SU-DHL-6 (cell line): ENCODE results near the gene LRIT1.

Experiments used
- CTCF ChIP-seq: fragments of 200-600 bp; sonication (generic); IDR thresholded peaks from one replicate; pipeline ENCODE4 v1.5.1; 2017; ENCODE audit warnings: antibody characterized with exemption, mild to moderate bottlenecking, low read length, moderate library complexity; ENCODE audit not compliant: insufficient read depth, poor library complexity, severe bottlenecking
- EZH2phosphoT487 ChIP-seq: fragments of 200-600 bp; sonication (generic), shearing (Covaris generic); conservative IDR thresholded peaks from 2 replicates; pipeline ENCODE4 v1.6.1; 2018; ENCODE audit warnings: mild to moderate bottlenecking, antibody characterized with exemption, low read length, moderate library complexity, mixed read lengths

GRCh38 chr10:84181631-84182030 lies 59.7 kb downstream of the LRIT1 start:
- TF ChIP-seq CTCF (no peak), EZH2phosphoT487 (no peak)
